ENCODE measurements around the gene KMT2B. TPM values are rescaled to one million over a fixed set of nuclear protein-coding genes. Genes with fewer than 3 reads are reported as not detected.
A peak's percentile ranks its signal among the peaks of the same experiment; 100 is the strongest.

KMT2B gene
- total RNA-seq, 1 experiment from 2014 or later = 66.6 TPM

DNA sequence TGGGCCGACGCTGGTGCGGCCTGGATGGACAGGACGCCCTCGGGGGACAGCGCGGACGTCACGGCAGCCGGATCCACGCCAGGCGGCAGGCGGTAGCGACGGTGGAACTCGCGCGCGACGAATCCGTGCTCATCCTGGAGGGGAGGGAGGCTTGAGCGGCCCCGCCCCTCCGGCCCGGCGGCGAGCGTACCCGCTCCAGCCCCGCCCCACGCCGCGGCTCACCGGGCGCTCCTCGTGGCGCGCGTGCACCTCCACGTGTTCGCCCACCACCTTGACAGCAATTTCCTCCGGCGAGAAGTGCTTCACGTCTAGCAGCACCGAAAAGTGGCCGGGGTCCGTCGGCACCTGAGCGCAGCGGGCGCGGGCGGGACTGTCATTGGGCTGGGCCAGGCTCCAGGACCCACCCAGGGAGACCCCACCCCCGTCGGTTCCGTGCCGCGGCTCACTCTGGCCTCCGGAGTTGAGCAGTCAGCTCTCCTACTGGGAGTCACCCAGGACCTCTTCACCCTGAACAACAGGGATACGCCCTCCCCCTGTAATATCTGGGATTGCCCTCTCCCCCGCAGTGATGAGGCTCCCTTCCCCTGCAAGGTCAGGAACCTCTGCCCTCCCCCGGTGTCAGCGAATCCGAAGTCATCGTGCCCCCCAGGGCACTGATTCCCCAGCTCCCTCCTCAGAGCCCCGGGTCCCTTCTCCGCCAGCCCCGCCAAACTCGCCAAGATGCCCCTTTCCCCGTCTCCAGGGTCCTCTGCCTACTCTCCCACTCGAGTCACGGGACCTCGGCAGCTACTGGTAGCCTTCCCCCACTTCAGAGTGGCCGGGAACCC lies 38.0 kb downstream of the KMT2B start (continued):
- TF ChIP-seq, protein P1, sequence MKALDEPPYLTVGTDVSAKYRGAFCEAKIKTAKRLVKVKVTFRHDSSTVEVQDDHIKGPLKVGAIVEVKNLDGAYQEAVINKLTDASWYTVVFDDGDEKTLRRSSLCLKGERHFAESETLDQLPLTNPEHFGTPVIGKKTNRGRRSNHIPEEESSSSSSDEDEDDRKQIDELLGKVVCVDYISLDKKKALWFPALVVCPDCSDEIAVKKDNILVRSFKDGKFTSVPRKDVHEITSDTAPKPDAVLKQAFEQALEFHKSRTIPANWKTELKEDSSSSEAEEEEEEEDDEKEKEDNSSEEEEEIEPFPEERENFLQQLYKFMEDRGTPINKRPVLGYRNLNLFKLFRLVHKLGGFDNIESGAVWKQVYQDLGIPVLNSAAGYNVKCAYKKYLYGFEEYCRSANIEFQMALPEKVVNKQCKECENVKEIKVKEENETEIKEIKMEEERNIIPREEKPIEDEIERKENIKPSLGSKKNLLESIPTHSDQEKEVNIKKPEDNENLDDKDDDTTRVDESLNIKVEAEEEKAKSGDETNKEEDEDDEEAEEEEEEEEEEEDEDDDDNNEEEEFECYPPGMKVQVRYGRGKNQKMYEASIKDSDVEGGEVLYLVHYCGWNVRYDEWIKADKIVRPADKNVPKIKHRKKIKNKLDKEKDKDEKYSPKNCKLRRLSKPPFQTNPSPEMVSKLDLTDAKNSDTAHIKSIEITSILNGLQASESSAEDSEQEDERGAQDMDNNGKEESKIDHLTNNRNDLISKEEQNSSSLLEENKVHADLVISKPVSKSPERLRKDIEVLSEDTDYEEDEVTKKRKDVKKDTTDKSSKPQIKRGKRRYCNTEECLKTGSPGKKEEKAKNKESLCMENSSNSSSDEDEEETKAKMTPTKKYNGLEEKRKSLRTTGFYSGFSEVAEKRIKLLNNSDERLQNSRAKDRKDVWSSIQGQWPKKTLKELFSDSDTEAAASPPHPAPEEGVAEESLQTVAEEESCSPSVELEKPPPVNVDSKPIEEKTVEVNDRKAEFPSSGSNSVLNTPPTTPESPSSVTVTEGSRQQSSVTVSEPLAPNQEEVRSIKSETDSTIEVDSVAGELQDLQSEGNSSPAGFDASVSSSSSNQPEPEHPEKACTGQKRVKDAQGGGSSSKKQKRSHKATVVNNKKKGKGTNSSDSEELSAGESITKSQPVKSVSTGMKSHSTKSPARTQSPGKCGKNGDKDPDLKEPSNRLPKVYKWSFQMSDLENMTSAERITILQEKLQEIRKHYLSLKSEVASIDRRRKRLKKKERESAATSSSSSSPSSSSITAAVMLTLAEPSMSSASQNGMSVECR (CRISPR knock-in tag; IDR thresholded peaks at IDR 0.05; ENCODE audit: borderline replicate concordance) = no peak
- TF ChIP-seq, protein P2, sequence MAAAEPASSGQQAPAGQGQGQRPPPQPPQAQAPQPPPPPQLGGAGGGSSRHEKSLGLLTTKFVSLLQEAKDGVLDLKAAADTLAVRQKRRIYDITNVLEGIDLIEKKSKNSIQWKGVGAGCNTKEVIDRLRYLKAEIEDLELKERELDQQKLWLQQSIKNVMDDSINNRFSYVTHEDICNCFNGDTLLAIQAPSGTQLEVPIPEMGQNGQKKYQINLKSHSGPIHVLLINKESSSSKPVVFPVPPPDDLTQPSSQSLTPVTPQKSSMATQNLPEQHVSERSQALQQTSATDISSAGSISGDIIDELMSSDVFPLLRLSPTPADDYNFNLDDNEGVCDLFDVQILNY (CRISPR knock-in tag; IDR thresholded peaks at IDR 0.05) = no peak
- TF ChIP-seq TEAD1 (CRISPR knock-in tag; IDR thresholded peaks at IDR 0.05) = no peak
- no peak for TF ChIP-seq RELA (CRISPR knock-in tag; IDR thresholded peaks at IDR 0.05; ENCODE audit: borderline replicate concordance)
- TF ChIP-seq, protein P3, sequence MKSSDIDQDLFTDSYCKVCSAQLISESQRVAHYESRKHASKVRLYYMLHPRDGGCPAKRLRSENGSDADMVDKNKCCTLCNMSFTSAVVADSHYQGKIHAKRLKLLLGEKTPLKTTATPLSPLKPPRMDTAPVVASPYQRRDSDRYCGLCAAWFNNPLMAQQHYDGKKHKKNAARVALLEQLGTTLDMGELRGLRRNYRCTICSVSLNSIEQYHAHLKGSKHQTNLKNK (CRISPR knock-in tag; IDR thresholded peaks at IDR 0.05) = no peak
- peak; percentile 67; the same call in 1 of the 2 replicates for TF ChIP-seq ZNF138 (CRISPR knock-in tag; conservative IDR thresholded peaks at IDR 0.05)
- TF ChIP-seq FOXP1 (CRISPR knock-in tag; IDR thresholded peaks at IDR 0.05; ENCODE audit: borderline replicate concordance) = peak; percentile 66; the same call in 1 of the 2 replicates
- no peak for TF ChIP-seq MXD4 (CRISPR knock-in tag; IDR thresholded peaks at IDR 0.05; ENCODE audit: borderline replicate concordance)
- TF ChIP-seq, protein P4, sequence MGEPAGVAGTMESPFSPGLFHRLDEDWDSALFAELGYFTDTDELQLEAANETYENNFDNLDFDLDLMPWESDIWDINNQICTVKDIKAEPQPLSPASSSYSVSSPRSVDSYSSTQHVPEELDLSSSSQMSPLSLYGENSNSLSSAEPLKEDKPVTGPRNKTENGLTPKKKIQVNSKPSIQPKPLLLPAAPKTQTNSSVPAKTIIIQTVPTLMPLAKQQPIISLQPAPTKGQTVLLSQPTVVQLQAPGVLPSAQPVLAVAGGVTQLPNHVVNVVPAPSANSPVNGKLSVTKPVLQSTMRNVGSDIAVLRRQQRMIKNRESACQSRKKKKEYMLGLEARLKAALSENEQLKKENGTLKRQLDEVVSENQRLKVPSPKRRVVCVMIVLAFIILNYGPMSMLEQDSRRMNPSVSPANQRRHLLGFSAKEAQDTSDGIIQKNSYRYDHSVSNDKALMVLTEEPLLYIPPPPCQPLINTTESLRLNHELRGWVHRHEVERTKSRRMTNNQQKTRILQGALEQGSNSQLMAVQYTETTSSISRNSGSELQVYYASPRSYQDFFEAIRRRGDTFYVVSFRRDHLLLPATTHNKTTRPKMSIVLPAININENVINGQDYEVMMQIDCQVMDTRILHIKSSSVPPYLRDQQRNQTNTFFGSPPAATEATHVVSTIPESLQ (CRISPR knock-in tag; IDR thresholded peaks at IDR 0.05) = no peak
- TF ChIP-seq, protein P5, sequence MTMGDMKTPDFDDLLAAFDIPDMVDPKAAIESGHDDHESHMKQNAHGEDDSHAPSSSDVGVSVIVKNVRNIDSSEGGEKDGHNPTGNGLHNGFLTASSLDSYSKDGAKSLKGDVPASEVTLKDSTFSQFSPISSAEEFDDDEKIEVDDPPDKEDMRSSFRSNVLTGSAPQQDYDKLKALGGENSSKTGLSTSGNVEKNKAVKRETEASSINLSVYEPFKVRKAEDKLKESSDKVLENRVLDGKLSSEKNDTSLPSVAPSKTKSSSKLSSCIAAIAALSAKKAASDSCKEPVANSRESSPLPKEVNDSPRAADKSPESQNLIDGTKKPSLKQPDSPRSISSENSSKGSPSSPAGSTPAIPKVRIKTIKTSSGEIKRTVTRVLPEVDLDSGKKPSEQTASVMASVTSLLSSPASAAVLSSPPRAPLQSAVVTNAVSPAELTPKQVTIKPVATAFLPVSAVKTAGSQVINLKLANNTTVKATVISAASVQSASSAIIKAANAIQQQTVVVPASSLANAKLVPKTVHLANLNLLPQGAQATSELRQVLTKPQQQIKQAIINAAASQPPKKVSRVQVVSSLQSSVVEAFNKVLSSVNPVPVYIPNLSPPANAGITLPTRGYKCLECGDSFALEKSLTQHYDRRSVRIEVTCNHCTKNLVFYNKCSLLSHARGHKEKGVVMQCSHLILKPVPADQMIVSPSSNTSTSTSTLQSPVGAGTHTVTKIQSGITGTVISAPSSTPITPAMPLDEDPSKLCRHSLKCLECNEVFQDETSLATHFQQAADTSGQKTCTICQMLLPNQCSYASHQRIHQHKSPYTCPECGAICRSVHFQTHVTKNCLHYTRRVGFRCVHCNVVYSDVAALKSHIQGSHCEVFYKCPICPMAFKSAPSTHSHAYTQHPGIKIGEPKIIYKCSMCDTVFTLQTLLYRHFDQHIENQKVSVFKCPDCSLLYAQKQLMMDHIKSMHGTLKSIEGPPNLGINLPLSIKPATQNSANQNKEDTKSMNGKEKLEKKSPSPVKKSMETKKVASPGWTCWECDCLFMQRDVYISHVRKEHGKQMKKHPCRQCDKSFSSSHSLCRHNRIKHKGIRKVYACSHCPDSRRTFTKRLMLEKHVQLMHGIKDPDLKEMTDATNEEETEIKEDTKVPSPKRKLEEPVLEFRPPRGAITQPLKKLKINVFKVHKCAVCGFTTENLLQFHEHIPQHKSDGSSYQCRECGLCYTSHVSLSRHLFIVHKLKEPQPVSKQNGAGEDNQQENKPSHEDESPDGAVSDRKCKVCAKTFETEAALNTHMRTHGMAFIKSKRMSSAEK (CRISPR knock-in tag; IDR thresholded peaks at IDR 0.05; ENCODE audit: borderline replicate concordance) = no peak
- TF ChIP-seq, protein P6, sequence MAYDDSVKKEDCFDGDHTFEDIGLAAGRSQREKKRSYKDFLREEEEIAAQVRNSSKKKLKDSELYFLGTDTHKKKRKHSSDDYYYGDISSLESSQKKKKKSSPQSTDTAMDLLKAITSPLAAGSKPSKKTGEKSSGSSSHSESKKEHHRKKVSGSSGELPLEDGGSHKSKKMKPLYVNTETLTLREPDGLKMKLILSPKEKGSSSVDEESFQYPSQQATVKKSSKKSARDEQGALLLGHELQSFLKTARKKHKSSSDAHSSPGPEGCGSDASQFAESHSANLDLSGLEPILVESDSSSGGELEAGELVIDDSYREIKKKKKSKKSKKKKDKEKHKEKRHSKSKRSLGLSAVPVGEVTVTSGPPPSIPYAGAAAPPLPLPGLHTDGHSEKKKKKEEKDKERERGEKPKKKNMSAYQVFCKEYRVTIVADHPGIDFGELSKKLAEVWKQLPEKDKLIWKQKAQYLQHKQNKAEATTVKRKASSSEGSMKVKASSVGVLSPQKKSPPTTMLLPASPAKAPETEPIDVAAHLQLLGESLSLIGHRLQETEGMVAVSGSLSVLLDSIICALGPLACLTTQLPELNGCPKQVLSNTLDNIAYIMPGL (CRISPR knock-in tag; IDR thresholded peaks at IDR 0.05) = no peak; the same call in 1 of the 2 replicates
- TF ChIP-seq ATF1 (CRISPR knock-in tag; IDR thresholded peaks at IDR 0.05) = no peak
- TF ChIP-seq, protein P7, sequence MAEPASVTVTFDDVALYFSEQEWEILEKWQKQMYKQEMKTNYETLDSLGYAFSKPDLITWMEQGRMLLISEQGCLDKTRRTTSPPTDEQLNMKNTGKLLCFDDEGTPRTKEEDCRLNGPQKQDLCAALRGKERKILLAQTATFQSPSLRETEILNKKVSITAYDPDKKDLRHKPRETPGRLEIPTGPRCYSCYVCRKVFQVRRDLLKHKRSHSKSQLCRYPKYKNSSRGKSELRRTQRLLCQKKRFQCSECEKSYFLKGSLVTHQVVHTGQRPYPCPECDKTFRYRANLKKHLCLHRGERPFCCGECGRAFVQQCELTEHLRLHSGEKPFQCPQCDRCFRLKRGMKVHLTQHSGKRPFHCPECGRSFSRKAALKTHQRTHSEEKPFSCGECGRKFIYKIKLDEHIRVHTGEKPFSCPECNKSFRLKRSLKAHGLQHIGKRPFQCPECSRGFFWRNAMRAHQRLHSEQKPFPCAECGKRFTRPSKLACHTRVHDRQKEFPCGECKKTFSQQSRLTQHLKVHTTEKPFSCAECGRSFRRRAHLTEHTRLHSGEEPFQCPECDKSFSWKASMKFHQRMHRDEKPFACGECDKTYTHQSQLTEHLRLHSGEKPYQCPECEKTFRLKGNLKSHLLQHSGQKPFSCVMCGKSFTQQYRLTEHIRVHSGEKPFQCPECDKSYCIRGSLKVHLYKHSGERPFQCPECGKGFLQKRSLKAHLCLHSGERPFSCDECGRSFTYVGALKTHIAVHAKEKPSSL (CRISPR knock-in tag; conservative IDR thresholded peaks at IDR 0.05) = no peak
